Lung (tissue), 12 donors: ENCODE data around the gene GUCY1B1. TPM values are rescaled to one million over a fixed set of nuclear protein-coding genes. Genes with fewer than 3 reads are reported as not detected.

Experiments
- ATAC-seq: fragments of 200-7000 bp; cut with Tn5 transposase; one replicate; pipeline ENCODE4 v1.9.1; 2020; ENCODE audit warnings: moderate number of reproducible peaks; ENCODE audit not compliant: insufficient read depth, low FRiP score
- DNase-seq, 3 donors: peaks; one replicate each; pipeline ENCODE4 v3.0.0-alpha.2; 2013 to 2017
- H3K27ac ChIP-seq, 2 donors: one replicate each; pipeline ENCODE4 v1.5.1; 2013; ENCODE audit warnings: mild to moderate bottlenecking in 2 of 2, moderate library complexity in 2 of 2, control low read depth in 1 of 2, inconsistent platforms in 1 of 2, low read depth in 1 of 2, low read length in 1 of 2
- H3K27me3 ChIP-seq, 3 donors: one replicate each; pipeline ENCODE4 v1.5.1; 2013; ENCODE audit warnings: low read length in 2 of 3; ENCODE audit not compliant: control insufficient read depth in 3 of 3, insufficient read depth in 3 of 3
- H3K36me3 ChIP-seq, 4 donors: one replicate each; pipeline ENCODE4 v1.5.1; 2013; ENCODE audit warnings: low read length in 4 of 4, mild to moderate bottlenecking in 1 of 4, moderate library complexity in 1 of 4; ENCODE audit not compliant: control insufficient read depth in 4 of 4, insufficient read depth in 4 of 4
- H3K4me1 ChIP-seq, 5 donors: one replicate each; pipeline ENCODE4 v1.5.1; 2013; ENCODE audit warnings: low read length in 5 of 5, mild to moderate bottlenecking in 2 of 5, moderate library complexity in 1 of 5; ENCODE audit not compliant: control insufficient read depth in 5 of 5, insufficient read depth in 5 of 5
- H3K4me3 ChIP-seq: one replicate; pipeline ENCODE4 v1.5.1; 2013; ENCODE audit warnings: mild to moderate bottlenecking, control low read depth, moderate library complexity
- H3K9ac ChIP-seq, 2 donors: one replicate each; pipeline ENCODE4 v1.5.1; 2013; ENCODE audit warnings: low read length in 2 of 2, control low read depth in 1 of 2; ENCODE audit not compliant: insufficient read depth in 1 of 2
- H3K9me3 ChIP-seq, 4 donors: one replicate each; pipeline ENCODE4 v1.5.1; 2013; ENCODE audit warnings: low read length in 3 of 4, mild to moderate bottlenecking in 1 of 4, moderate library complexity in 1 of 4; ENCODE audit not compliant: control insufficient read depth in 4 of 4, insufficient read depth in 3 of 4
- WGBS, 2 donors: extraction: QIAGEN DNeasy Blood & Tissue Kit; methylation state at CpG; one replicate each; pipeline ENCODE4 v1.1.7; 2013; 5-methylcytosine and 5-hydroxymethylcytosine counted together
- polyA plus RNA-seq, 2 donors: library from polyadenylated mRNA; stranded (reverse); fragments of 200-250 nt; gene quantifications; one replicate each; pipeline ENCODE4 v1.2.1, GENCODE V29; 2013
- total RNA-seq, 2 donors: library from RNA; depleted of rRNA in 1 of 2; stranded (reverse); fragments of >200 nt in 1 of 2; gene quantifications; one replicate each; pipeline ENCODE4 v1.2.1, GENCODE V29; 2014 to 2021
- TF ChIP-seq, protein P1 (sequence below): IDR thresholded peaks from 2 replicates; pipeline ENCODE4 v1.5.1; 2012; ENCODE audit warnings: mild to moderate bottlenecking; ENCODE audit errors: control extremely low read depth, extremely low read depth
- donor health status: control.
- donor health status: control.
- donor health status: Bipolar disorder and iron deficiency.
- donor health status: healthy.
- donor health status: DM: yes; HTN: yes; CAD: no.

The GUCY1B1 gene
- total and polyA plus RNA-seq, 4 donors = 9.4 to 36.9 (median 13.4) TPM

- no peak for ATAC-seq
- TF ChIP-seq, protein P1, sequence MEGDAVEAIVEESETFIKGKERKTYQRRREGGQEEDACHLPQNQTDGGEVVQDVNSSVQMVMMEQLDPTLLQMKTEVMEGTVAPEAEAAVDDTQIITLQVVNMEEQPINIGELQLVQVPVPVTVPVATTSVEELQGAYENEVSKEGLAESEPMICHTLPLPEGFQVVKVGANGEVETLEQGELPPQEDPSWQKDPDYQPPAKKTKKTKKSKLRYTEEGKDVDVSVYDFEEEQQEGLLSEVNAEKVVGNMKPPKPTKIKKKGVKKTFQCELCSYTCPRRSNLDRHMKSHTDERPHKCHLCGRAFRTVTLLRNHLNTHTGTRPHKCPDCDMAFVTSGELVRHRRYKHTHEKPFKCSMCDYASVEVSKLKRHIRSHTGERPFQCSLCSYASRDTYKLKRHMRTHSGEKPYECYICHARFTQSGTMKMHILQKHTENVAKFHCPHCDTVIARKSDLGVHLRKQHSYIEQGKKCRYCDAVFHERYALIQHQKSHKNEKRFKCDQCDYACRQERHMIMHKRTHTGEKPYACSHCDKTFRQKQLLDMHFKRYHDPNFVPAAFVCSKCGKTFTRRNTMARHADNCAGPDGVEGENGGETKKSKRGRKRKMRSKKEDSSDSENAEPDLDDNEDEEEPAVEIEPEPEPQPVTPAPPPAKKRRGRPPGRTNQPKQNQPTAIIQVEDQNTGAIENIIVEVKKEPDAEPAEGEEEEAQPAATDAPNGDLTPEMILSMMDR = no peak
- WGBS, 2 donors = 91 to 94% methylated on average over 8 of the region's 8 CpGs
Measured at GRCh38 chr4:155799794-155800123, 40.9 kb downstream of the GUCY1B1 start.

GRCh38 chr4:155800685-155801343 lies 42.0 kb downstream of the GUCY1B1 start:
- Histone ChIP-seq H3K27ac (no peak overlapping the region), H3K4me1 (peaks cover 0 to 8% (median 0%) of the 10 kb centered on the region in 5 donors), H3K36me3 (peaks cover 2 to 64% (median 21%) of the 10 kb centered on the region in 4 donors), H3K4me3 (no peak overlapping the region), H3K9me3 (no peaks in the 10 kb centered on the region), H3K9ac (no peak overlapping the region), H3K27me3 (no peaks in the 10 kb centered on the region)
- WGBS, 2 donors = 83 to 88% methylated on average over 7 of the region's 7 CpGs
- DNase-seq (no peak), ATAC-seq (no peak)
- TF ChIP-seq, protein P1 = no peak

More at GRCh38 chr4:155799794-155800123, 40.9 kb downstream of the GUCY1B1 start:
- Histone ChIP-seq H3K9me3 (no peaks in the 10 kb centered on the region), H3K4me3 (no peak overlapping the region), H3K36me3 (peaks cover 2 to 54% (median 17%) of the 10 kb centered on the region in 4 donors), H3K27ac (no peak overlapping the region), H3K9ac (no peak overlapping the region), H3K4me1 (peaks cover 0 to 8% (median 0%) of the 10 kb centered on the region in 5 donors), H3K27me3 (no peaks in the 10 kb centered on the region)
- no peak for DNase-seq

DNA sequence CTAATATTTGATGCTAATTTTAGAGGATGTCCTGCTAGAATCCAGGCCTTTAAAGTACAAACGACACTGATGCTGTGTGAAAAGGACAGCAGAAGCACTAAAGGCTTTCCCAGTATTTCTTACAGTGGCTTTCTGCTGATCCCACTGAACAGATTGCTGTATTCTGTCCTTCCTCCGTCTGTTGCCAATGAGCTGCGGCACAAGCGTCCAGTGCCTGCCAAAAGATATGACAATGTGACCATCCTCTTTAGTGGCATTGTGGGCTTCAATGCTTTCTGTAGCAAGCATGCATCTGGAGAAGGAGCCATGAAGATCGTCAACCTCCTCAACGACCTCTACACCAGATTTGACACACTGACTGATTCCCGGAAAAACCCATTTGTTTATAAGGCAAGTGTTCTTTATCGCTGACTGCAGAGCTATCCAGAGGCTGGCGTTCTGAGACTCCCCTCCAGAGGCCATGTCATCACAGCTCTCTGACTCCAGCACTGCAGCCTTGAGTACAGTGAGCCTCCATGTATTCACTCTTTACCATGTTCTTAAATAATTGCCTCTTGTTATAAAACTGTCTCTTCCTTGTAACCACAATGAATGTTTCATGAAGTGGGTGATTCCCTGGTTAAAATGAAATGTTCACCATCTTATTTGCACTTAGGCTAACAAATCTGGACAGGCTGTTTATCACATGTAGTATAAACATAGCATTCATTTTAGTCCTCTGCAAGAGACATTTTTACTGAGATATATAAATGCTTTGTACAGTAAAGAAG lies 43.6 kb downstream of the GUCY1B1 start:
- WGBS, 2 donors = 72 to 85% methylated on average over 9 of the region's 9 CpGs
- H3K27ac ChIP-seq = no peak overlapping the region
- no peak overlapping the region for H3K9ac ChIP-seq
- peaks cover 2 to 61% (median 21%) of the 10 kb centered on the region in 4 donors for H3K36me3 ChIP-seq
- ATAC-seq = no peak
- H3K27me3 ChIP-seq = no peaks in the 10 kb centered on the region
- H3K4me3 ChIP-seq = no peak overlapping the region
- peak in 2 of 3 donors; percentile 46 to 53 for DNase-seq
- H3K9me3 ChIP-seq = no peaks in the 10 kb centered on the region
- H3K4me1 ChIP-seq = peaks cover 0 to 8% (median 0%) of the 10 kb centered on the region in 5 donors
- TF ChIP-seq, protein P1 = no peak
